ENCODE data around the gene SPATS2. TPM values are rescaled to one million over a fixed set of nuclear protein-coding genes. Genes with fewer than 3 reads are reported as not detected.

SPATS2 gene
- total and polyA plus RNA-seq, 2 of the 4 experiments (the other 2 are of a cell fraction), result 50.6 to 63.3 TPM

GRCh38 chr12:49355913-49356312 lies 11.3 kb upstream of the SPATS2 start:
- intact Hi-C loops (cut with micrococcal nuclease) (loop anchor here (2.0 kb wide), 1 partner anchor 19 kb away; the partner anchor contains the start of gene C1QL4), dilution Hi-C loops (cut with HindIII; ENCODE audit: low sequenced_read_pairs, unreplicated experiment) (loop anchor here (25.0 kb wide), 1 partner anchor 156 kb away; no protein-coding TSS in a partner anchor), in situ Hi-C loops (cut with MboI; ENCODE audit: low sequenced_read_pairs) (no loop called here)
- Histone ChIP-seq H3K36me3 (ENCODE audit: control insufficient read depth, insufficient read depth, low read length) (no peaks in the 10 kb centered on the region), H2AK5ac (ENCODE audit: low read depth, low read length) (no peak overlapping the region), H4K8ac (ENCODE audit: low read depth in 2 of 2, low read length in 2 of 2) (no peak overlapping the region), H3K23ac (ENCODE audit: low read depth, low read length) (no peak overlapping the region), H3K9me3 (ENCODE audit: control insufficient read depth, insufficient read depth, low read length) (no peaks in the 10 kb centered on the region), H3K4me2 (ENCODE audit: low read depth, low read length) (no peak overlapping the region), H4K20me1 (ENCODE audit: insufficient read depth, low read length) (no peaks in the 10 kb centered on the region), H2BK120ac (ENCODE audit: low read depth, low read length) (no peak overlapping the region), H3K4me3 (ENCODE audit: insufficient read depth, low read depth, low read length) (no peak overlapping the region), H3K14ac (replicated peaks; ENCODE audit: low read depth, low read length) (no peak overlapping the region), H2BK20ac (ENCODE audit: low read depth, low read length) (no peak overlapping the region), H3K4me1 (ENCODE audit: control insufficient read depth, insufficient read depth, low read length) (peaks cover 2% of the 10 kb centered on the region; the same call in 1 of the 2 replicates), H3K27me3 (ENCODE audit: control insufficient read depth, insufficient read depth, low read length) (no peaks in the 10 kb centered on the region), H2AK9ac (replicated peaks; ENCODE audit: low read depth, low read length, poor library complexity) (no peak overlapping the region), H3K9ac (ENCODE audit: low read depth, low read length) (no peak overlapping the region), H3K18ac (ENCODE audit: low read depth, low read length) (no peak overlapping the region), H4K91ac (ENCODE audit: insufficient read depth, low read depth, low read length) (no peak overlapping the region), H4K5ac (ENCODE audit: low read depth, low read length) (no peak overlapping the region), H2BK5ac (ENCODE audit: low read depth, low read length, poor library complexity, severe bottlenecking) (no peak overlapping the region), H3K9me1 (ENCODE audit: insufficient read depth, low read length) (no peaks in the 10 kb centered on the region), H3K56ac (ENCODE audit: extremely low read depth, insufficient read depth, low read length) (no peak overlapping the region), H2AFZ (replicated peaks; ENCODE audit: low read length, poor library complexity) (no peak overlapping the region), H2BK15ac (ENCODE audit: low read depth, low read length) (no peak overlapping the region), H3K79me1 (ENCODE audit: low read depth in 1 of 2, low read length in 2 of 2) (no peaks in the 10 kb centered on the region), H3K4ac (ENCODE audit: low read depth, low read length) (no peak overlapping the region), H3K27ac (ENCODE audit: insufficient read depth, low read length) (no peak overlapping the region)
- no CpG with 5 or more reads among the region's 10 CpGs for WGBS, 2 experiments (ENCODE audit: extremely low coverage in 2 of 2, insufficient read length in 1 of 2)
- BruUV-seq (replicated peaks), result no TSS peak
- no peak for TF ChIP-seq MAFK (IDR thresholded peaks at IDR 0.05; ENCODE audit: low read depth, low read length)
- TF ChIP-seq FOS (IDR thresholded peaks at IDR 0.05; ENCODE audit: low read depth, low read length), result no peak
- no peak for TF ChIP-seq RFX5 (IDR thresholded peaks at IDR 0.05; ENCODE audit: low read depth, low read length)
- no peak for TF ChIP-seq BHLHE40 (IDR thresholded peaks at IDR 0.05; ENCODE audit: low read depth, low read length)
- TF ChIP-seq SMC3 (IDR thresholded peaks at IDR 0.05; ENCODE audit: low read depth, low read length), result no peak
- no peak for TF ChIP-seq CTCF (conservative IDR thresholded peaks at IDR 0.05; ENCODE audit: low read depth, low read length)
- TF ChIP-seq MXI1 (IDR thresholded peaks at IDR 0.05; ENCODE audit: borderline replicate concordance, low read depth, low read length), result no peak
- TF ChIP-seq RAD21 (IDR thresholded peaks at IDR 0.05; ENCODE audit: low read length), result no peak
- no peak for TF ChIP-seq POLR2A (IDR thresholded peaks at IDR 0.05; ENCODE audit: low read depth, low read length)
- no peak for TF ChIP-seq RCOR1 (IDR thresholded peaks at IDR 0.05; ENCODE audit: insufficient replicate concordance, low read length)
- ChIA-PET CTCF (no interaction called here), POLR2A (ENCODE audit: unreplicated experiment) (no interaction called here)
- ATAC-seq (ENCODE audit: low read depth) (no peak), DNase-seq (no peak)

Data from IMR-90 (cell line).